ENCODE data around the gene DYNC1I1.

The DYNC1I1 gene

GRCh38 chr7:96026611-96027010 lies 254.3 kb downstream of the DYNC1I1 start:
- H3K4me3 ChIP-seq (ENCODE audit: low read depth, low read length) = no peak overlapping the region
- in situ Hi-C loops (cut with HindIII; ENCODE audit: low pct_ligation_motif_present, low sequenced_read_pairs) = no loop called here
- TF ChIP-seq CTCF (IDR thresholded peaks at IDR 0.05; ENCODE audit: low read depth, low read length, missing control alignments) = no peak
- H3K27ac ChIP-seq = no peak overlapping the region
- H3K36me3 ChIP-seq (replicated peaks) = no peaks in the 10 kb centered on the region
- no peak for DNase-seq
- H3K27me3 ChIP-seq (replicated peaks) = no peaks in the 10 kb centered on the region

- Histone ChIP-seq H3K27me3 (replicated peaks) (no peaks in the 10 kb centered on the region), H3K27ac (no peak overlapping the region)
- in situ Hi-C loops (cut with HindIII; ENCODE audit: low pct_ligation_motif_present, low sequenced_read_pairs) = no loop called here
Measured at GRCh38 chr7:96028729-96029128, 256.4 kb downstream of the DYNC1I1 start.

GRCh38 chr7:96033009-96033598 lies 260.8 kb downstream of the DYNC1I1 start:
- in situ Hi-C loops (cut with HindIII; ENCODE audit: low pct_ligation_motif_present, low sequenced_read_pairs) = no loop called here
- no peaks in the 10 kb centered on the region for H3K36me3 ChIP-seq (replicated peaks)
- no peaks in the 10 kb centered on the region for H3K27me3 ChIP-seq (replicated peaks)
- H3K27ac ChIP-seq = no peak overlapping the region
- no peak overlapping the region for H3K4me3 ChIP-seq (ENCODE audit: low read depth, low read length)
- no peak for DNase-seq
- no peak for TF ChIP-seq CTCF (IDR thresholded peaks at IDR 0.05; ENCODE audit: low read depth, low read length, missing control alignments)

More at GRCh38 chr7:96028729-96029128, 256.4 kb downstream of the DYNC1I1 start:
- DNase-seq = no peak
- no peaks in the 10 kb centered on the region for H3K36me3 ChIP-seq (replicated peaks)
- no peak overlapping the region for H3K4me3 ChIP-seq (ENCODE audit: low read depth, low read length)
- TF ChIP-seq CTCF (IDR thresholded peaks at IDR 0.05; ENCODE audit: low read depth, low read length, missing control alignments) = no peak

- no peak overlapping the region for H3K4me3 ChIP-seq (ENCODE audit: low read depth, low read length)
- no peaks in the 10 kb centered on the region for H3K36me3 ChIP-seq (replicated peaks)
- no peaks in the 10 kb centered on the region for H3K27me3 ChIP-seq (replicated peaks)
- no peak for DNase-seq
- no peak for TF ChIP-seq CTCF (IDR thresholded peaks at IDR 0.05; ENCODE audit: low read depth, low read length, missing control alignments)
- H3K27ac ChIP-seq = no peak overlapping the region
- in situ Hi-C loops (cut with HindIII; ENCODE audit: low pct_ligation_motif_present, low sequenced_read_pairs) = no loop called here
Measured at GRCh38 chr7:96034940-96035727, 262.8 kb downstream of the DYNC1I1 start.

- in situ Hi-C loops (cut with HindIII; ENCODE audit: low pct_ligation_motif_present, low sequenced_read_pairs) = no loop called here
- no peak for TF ChIP-seq CTCF (IDR thresholded peaks at IDR 0.05; ENCODE audit: low read depth, low read length, missing control alignments)
- H3K36me3 ChIP-seq (replicated peaks) = no peaks in the 10 kb centered on the region
- H3K4me3 ChIP-seq (ENCODE audit: low read depth, low read length) = no peak overlapping the region
- no peaks in the 10 kb centered on the region for H3K27me3 ChIP-seq (replicated peaks)
- no peak overlapping the region for H3K27ac ChIP-seq
- no peak for DNase-seq
Measured at GRCh38 chr7:96040250-96040772, 268.0 kb downstream of the DYNC1I1 start.
